Brain microvascular endothelial cell (primary cell): ENCODE measurements around the gene TMEM44.

ENCODE experiments used
- DNase-seq: peaks from one replicate; pipeline ENCODE4 v3.0.0-alpha.2; 2020
- H3K27ac ChIP-seq: fragments of 250-450 bp; sonication (Bioruptor Pico); 2 replicates; pipeline ENCODE4 v1.5.1; 2020; ENCODE audit warnings: mild to moderate bottlenecking, moderate library complexity
- H3K27me3 ChIP-seq: fragments of 250-450 bp; sonication (Bioruptor Pico); replicated peaks from 2 replicates; pipeline ENCODE4 v1.5.1; 2020; ENCODE audit warnings: mild to moderate bottlenecking
- H3K36me3 ChIP-seq: fragments of 250-450 bp; sonication (Bioruptor Pico); replicated peaks from 2 replicates; pipeline ENCODE4 v1.5.1; 2020; ENCODE audit warnings: mild to moderate bottlenecking
- H3K4me3 ChIP-seq: 2 replicates; pipeline ENCODE4 v1.5.1; 2011; ENCODE audit warnings: low read depth, mild to moderate bottlenecking, control low read depth, low read length, moderate library complexity
- in situ Hi-C: cut with HindIII; loops from 2 replicates; pipeline ENCODE4 v1.10.0; 2017; ENCODE audit warnings: low sequenced_read_pairs, low pct_ligation_motif_present
- TF ChIP-seq, protein P1 (sequence below): IDR thresholded peaks from 2 replicates; pipeline ENCODE4 v1.5.1; 2011; ENCODE audit warnings: low read depth, mild to moderate bottlenecking, moderate library complexity, low read length, control low read depth, inconsistent platforms; ENCODE audit errors: missing control alignments

TMEM44 gene

DNA sequence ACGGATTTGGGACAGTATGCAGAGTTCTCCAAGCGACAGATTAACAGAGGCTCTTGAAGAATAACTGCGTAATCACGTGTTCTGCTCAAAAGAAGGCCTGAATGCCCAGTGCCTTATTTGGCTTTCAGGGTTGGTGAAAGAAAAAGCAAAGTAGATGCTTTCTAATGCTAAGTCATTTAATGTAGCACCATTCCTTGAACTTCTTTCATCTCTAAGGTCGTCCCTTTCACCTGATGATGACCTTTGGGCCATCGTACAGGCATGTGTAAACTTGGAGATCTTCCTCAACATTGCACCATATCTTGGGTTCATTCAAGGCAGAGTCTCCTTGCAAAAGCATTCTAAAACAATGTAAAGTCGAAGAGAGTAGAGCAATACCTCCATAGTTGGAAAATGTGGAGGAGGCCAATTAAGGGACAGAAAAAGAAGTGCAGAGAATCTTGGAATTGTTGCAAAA lies 48.9 kb downstream of the TMEM44 start:
- H3K27ac ChIP-seq, result peak overlapping the region; percentile 96
- H3K36me3 ChIP-seq, result peaks cover 13% of the 10 kb centered on the region
- no peak for DNase-seq
- H3K4me3 ChIP-seq, result peak overlapping the region; percentile 94
- H3K27me3 ChIP-seq, result no peaks in the 10 kb centered on the region
- TF ChIP-seq, protein P1, sequence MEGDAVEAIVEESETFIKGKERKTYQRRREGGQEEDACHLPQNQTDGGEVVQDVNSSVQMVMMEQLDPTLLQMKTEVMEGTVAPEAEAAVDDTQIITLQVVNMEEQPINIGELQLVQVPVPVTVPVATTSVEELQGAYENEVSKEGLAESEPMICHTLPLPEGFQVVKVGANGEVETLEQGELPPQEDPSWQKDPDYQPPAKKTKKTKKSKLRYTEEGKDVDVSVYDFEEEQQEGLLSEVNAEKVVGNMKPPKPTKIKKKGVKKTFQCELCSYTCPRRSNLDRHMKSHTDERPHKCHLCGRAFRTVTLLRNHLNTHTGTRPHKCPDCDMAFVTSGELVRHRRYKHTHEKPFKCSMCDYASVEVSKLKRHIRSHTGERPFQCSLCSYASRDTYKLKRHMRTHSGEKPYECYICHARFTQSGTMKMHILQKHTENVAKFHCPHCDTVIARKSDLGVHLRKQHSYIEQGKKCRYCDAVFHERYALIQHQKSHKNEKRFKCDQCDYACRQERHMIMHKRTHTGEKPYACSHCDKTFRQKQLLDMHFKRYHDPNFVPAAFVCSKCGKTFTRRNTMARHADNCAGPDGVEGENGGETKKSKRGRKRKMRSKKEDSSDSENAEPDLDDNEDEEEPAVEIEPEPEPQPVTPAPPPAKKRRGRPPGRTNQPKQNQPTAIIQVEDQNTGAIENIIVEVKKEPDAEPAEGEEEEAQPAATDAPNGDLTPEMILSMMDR, result no peak
- in situ Hi-C loops, result loop anchor here (25.0 kb wide), 1 partner anchor 97 kb away; the partner anchor contains the start of gene ATP13A3

- no peak for DNase-seq
- Histone ChIP-seq H3K27me3 (no peaks in the 10 kb centered on the region), H3K27ac (no peak overlapping the region), H3K36me3 (no peaks in the 10 kb centered on the region), H3K4me3 (no peak overlapping the region)
- TF ChIP-seq, protein P1, result no peak
- in situ Hi-C loops, result loop anchor here (25.0 kb wide), 1 partner anchor 95 kb away; the partner anchor contains the start of gene ATP13A3
Measured at GRCh38 chr3:194582196-194582905, 50.9 kb downstream of the TMEM44 start.

DNA sequence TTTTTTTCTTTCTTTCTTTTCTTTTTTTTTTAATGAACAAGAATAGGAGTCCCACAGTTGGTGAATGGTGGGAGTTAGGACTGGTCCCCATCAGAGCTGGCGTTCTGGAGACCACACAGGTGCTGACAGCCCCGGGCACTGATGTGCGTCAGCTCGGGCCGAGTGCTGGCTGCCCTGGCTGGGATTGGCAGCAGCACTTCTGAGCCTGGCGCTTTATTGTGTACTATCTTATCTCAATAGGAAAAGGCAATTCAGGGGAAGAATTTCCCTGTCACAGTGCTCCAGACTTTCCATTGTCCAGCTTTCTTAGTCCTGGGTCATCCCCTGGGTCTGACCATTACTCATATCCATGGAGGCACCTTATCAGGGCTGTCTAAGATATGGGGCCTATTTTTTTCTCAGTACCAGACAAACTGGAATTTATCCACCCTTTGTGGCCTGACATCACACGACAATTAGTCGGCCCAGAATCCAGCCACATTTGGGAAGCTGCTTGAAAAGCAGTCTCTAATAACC lies 54.1 kb downstream of the TMEM44 start:
- DNase-seq, result peak; percentile 94
- H3K36me3 ChIP-seq, result no peaks in the 10 kb centered on the region
- peak overlapping the region; percentile 98 for H3K27ac ChIP-seq
- TF ChIP-seq, protein P1, result no peak
- H3K27me3 ChIP-seq, result no peaks in the 10 kb centered on the region
- H3K4me3 ChIP-seq, result no peak overlapping the region
- in situ Hi-C loops, result loop anchor here (25.0 kb wide), 1 partner anchor 92 kb away; the partner anchor contains the start of gene ATP13A3

GRCh38 chr3:194577986-194578905 lies 55.0 kb downstream of the TMEM44 start:
- TF ChIP-seq, protein P1, result no peak
- no peak overlapping the region for H3K4me3 ChIP-seq
- H3K27me3 ChIP-seq, result no peaks in the 10 kb centered on the region
- in situ Hi-C loops, result loop anchor here (25.0 kb wide), 1 partner anchor 91 kb away; the partner anchor contains the start of gene ATP13A3
- no peaks in the 10 kb centered on the region for H3K36me3 ChIP-seq
- peak; percentile 96 for DNase-seq
- peak overlapping the region; percentile 98 for H3K27ac ChIP-seq

- Histone ChIP-seq H3K27ac (peak overlapping the region; percentile 93), H3K27me3 (no peaks in the 10 kb centered on the region), H3K36me3 (no peaks in the 10 kb centered on the region), H3K4me3 (no peak overlapping the region)
- TF ChIP-seq, protein P1, result peak; percentile 30
- in situ Hi-C loops, result loop anchor here (25.0 kb wide), 1 partner anchor 88 kb away; the partner anchor contains the start of gene ATP13A3
- DNase-seq, result peak; percentile 61
Measured at GRCh38 chr3:194575484-194576210, 57.6 kb downstream of the TMEM44 start.
